Measurements from ENCODE around the gene SMYD3. TPM values are rescaled to one million over a fixed set of nuclear protein-coding genes. Genes with fewer than 3 reads are reported as not detected.
"Not testable (repeated sequence)": the region's sequence is repeated elsewhere in the genome, so short reads cannot be mapped to it uniquely, and the experiment has no call there.

The SMYD3 gene
- total RNA-seq, 4 donors from 2014 or later, result 33.7 to 105 (median 51.4) TPM

DNA sequence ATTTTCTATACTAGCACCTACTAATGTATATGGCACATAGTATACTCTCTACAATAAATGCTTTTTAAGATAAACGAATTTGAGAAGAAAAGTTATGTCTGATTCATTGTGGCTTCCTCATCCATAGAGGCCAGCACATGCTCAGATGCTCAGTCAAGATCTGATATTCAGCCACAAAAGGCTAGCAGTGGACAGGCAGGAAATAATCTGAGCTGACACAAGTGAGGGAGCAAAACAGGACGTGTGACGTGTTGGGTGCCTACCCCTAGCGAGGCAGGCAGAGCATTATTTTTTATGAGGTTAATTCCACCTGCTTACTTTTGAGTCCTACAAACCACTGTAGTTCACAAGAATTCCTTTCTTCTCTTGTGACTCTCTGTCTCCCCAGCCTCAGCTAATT, 550.9 kb downstream of the SMYD3 start:
- TF ChIP-seq, protein P1, sequence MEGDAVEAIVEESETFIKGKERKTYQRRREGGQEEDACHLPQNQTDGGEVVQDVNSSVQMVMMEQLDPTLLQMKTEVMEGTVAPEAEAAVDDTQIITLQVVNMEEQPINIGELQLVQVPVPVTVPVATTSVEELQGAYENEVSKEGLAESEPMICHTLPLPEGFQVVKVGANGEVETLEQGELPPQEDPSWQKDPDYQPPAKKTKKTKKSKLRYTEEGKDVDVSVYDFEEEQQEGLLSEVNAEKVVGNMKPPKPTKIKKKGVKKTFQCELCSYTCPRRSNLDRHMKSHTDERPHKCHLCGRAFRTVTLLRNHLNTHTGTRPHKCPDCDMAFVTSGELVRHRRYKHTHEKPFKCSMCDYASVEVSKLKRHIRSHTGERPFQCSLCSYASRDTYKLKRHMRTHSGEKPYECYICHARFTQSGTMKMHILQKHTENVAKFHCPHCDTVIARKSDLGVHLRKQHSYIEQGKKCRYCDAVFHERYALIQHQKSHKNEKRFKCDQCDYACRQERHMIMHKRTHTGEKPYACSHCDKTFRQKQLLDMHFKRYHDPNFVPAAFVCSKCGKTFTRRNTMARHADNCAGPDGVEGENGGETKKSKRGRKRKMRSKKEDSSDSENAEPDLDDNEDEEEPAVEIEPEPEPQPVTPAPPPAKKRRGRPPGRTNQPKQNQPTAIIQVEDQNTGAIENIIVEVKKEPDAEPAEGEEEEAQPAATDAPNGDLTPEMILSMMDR (IDR thresholded peaks at IDR 0.05), result no peak
- TF ChIP-seq POLR2A (IDR thresholded peaks at IDR 0.05), result no peak
- H3K9me3 ChIP-seq, result no peaks in the 10 kb centered on the region
- peak in 1 of 2 donors; percentile 10 for DNase-seq
- H3K36me3 ChIP-seq, result no peaks in the 10 kb centered on the region
- peaks cover 4 to 8% of the 10 kb centered on the region in 2 donors for H3K4me1 ChIP-seq
- no peaks in the 10 kb centered on the region for H3K27me3 ChIP-seq
- 73 to 76% methylated on average over 4 of the region's 4 CpGs for WGBS, 2 donors
- no peak overlapping the region for H3K27ac ChIP-seq
- no peak overlapping the region for H3K4me3 ChIP-seq (replicated peaks in 1 of 3)
- intact Hi-C loops (cut with DNase I), result no loop called here

DNA sequence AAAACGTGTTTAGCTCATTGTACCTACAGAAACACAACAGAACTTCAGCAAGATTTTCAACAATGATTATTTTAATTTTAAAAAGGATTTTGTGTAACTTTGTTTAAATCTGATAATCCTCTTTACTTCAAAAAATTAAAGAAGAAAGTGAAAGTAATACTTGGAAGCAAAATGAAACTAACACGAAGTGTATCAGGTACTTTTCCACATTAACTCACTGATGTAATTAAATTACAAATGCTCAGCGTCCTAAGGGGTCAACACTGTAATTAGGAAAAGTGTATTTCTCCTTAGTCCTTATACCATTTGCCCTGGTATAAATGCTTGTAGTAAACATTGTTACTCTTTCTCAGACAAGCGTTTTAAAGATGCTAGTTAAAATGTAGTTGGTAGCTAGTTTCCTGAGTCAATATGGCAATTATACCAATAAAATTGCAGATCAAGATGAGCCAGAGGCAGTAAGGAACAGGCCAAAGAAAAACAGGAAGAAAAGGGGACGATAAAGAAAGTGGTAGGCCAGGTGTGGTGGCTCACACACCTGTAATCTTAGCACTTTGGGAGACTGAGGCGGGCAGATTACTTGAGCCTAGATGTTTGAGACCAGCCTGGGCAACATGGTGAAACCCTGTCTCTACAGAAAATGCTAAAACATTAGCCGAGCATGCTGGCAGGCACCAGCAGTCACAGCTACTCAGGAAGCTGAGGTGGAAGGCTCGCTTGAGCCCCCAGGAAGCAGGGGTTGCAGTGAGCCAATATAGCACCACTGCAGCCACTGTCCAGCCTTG, 553.0 kb downstream of the SMYD3 start:
- intact Hi-C loops (cut with DNase I), result no loop called here
- Histone ChIP-seq H3K4me3 (replicated peaks in 1 of 3) (peak overlapping the region in 2 of 3 donors; percentile 3 to 4), H3K27me3 (no peaks in the 10 kb centered on the region), H3K27ac (peak overlapping the region; percentile 2 to 68 (median 26)), H3K9me3 (no peaks in the 10 kb centered on the region), H3K36me3 (no peaks in the 10 kb centered on the region), H3K4me1 (peaks cover 4 to 8% of the 10 kb centered on the region in 2 donors)
- no peak for TF ChIP-seq POLR2A (IDR thresholded peaks at IDR 0.05)
- TF ChIP-seq, protein P1 (IDR thresholded peaks at IDR 0.05), result no peak
- WGBS, 2 donors, result 41 to 59% methylated on average over 8 of the region's 8 CpGs
- DNase-seq, result no peak

DNA sequence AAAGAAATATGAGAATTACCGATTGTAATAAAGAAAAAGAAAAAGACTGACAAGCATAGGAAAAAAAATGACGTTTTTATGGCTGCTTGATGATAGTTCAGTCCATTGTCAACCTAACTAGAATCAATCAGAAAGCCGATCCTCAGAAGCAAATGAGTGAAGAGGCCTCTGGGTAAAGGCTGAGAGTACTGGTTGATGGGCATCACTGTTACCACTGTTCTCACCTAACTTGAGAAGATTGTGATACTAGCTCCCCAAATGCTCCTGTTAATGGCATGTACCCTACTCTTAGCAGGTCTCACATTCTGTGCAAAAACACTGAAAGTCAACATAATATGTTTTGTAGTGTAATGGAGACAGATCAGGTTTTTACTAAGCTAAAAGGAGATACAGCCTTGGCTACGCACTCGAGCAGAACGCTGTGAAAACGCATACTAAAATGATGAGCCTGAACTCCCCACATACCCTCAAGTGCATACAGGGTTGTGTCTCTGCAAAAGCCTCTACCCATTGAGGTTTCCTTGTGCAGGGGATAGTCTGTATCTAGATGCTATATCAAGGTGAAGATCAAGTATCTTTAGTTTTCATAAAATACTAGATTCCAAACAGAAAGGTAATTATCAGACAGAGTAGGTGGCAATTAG, 554.6 kb downstream of the SMYD3 start:
- no peaks in the 10 kb centered on the region for H3K36me3 ChIP-seq
- no peak for TF ChIP-seq POLR2A (IDR thresholded peaks at IDR 0.05)
- TF ChIP-seq, protein P1 (IDR thresholded peaks at IDR 0.05), result no peak
- intact Hi-C loops (cut with DNase I), result no loop called here
- no peak for DNase-seq
- WGBS, 2 donors, result 92 to 94% methylated on average over 7 of the region's 7 CpGs
- H3K27ac ChIP-seq, result peak overlapping the region in 1 of 3 donors; percentile 68
- H3K4me3 ChIP-seq (replicated peaks in 1 of 3), result no peak overlapping the region
- H3K9me3 ChIP-seq, result no peaks in the 10 kb centered on the region
- H3K4me1 ChIP-seq, result peaks cover 4 to 8% of the 10 kb centered on the region in 2 donors
- no peaks in the 10 kb centered on the region for H3K27me3 ChIP-seq

DNA sequence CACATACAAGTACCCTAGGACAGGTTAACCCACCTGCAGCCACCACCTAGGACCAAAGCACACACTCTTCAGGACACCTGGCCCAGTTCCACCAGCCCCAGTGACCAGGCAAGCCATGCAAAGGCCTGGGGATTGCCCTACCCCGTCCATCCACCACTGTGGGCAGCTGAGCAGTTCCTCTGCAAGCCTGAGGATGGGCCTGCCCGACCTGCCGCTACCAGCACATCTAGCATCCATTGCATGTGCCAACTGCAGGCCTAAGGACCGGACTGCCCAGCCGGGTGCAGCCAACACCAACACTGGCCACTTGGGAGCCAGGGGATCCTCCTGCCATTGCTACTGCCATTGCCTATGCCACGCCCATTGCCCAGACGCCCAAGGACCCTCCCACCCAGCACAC, 558.3 kb downstream of the SMYD3 start:
- 100% methylated on average over 3 to 7 of the region's 7 CpGs for WGBS, 2 donors
- H3K36me3 ChIP-seq, result no peaks in the 10 kb centered on the region
- peaks cover 4 to 8% of the 10 kb centered on the region in 2 donors for H3K4me1 ChIP-seq
- no peak for DNase-seq
- no peak overlapping the region for H3K4me3 ChIP-seq (replicated peaks in 1 of 3)
- intact Hi-C loops (cut with DNase I), result no loop called here
- no peaks in the 10 kb centered on the region for H3K27me3 ChIP-seq
- H3K9me3 ChIP-seq, result no peaks in the 10 kb centered on the region
- TF ChIP-seq POLR2A (IDR thresholded peaks at IDR 0.05), result no peak
- TF ChIP-seq, protein P1 (IDR thresholded peaks at IDR 0.05), result no peak
- H3K27ac ChIP-seq, result no peak overlapping the region

DNA sequence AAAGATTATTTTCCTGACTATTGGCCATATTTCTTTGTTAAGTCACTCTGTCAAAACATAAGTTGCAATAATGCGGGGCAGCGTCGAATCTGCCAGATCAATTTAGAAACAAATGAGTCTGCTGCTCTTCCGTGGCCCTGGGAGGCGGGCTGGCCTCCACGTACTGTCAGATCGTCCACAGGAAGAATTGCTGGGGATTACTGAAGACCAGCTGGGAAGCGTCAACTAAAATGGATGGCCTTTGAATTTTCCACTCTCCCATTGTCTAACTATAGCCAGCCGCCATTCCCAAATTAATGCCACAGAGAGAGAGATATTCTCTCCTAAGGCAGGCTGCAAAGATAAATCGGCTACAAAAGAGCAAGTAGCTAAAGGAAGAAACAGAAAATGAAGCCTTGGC, 560.2 kb downstream of the SMYD3 start:
- H3K27me3 ChIP-seq, result no peaks in the 10 kb centered on the region
- no peaks in the 10 kb centered on the region for H3K4me1 ChIP-seq
- H3K27ac ChIP-seq, result no peak overlapping the region
- no peak for TF ChIP-seq POLR2A (IDR thresholded peaks at IDR 0.05)
- TF ChIP-seq, protein P1 (IDR thresholded peaks at IDR 0.05), result no peak
- intact Hi-C loops (cut with DNase I), result no loop called here
- H3K4me3 ChIP-seq (replicated peaks in 1 of 3), result no peak overlapping the region
- H3K36me3 ChIP-seq, result no peaks in the 10 kb centered on the region
- no peak for DNase-seq
- 63 to 75% methylated on average over 10 of the region's 10 CpGs for WGBS, 2 donors
- H3K9me3 ChIP-seq, result no peaks in the 10 kb centered on the region

DNA sequence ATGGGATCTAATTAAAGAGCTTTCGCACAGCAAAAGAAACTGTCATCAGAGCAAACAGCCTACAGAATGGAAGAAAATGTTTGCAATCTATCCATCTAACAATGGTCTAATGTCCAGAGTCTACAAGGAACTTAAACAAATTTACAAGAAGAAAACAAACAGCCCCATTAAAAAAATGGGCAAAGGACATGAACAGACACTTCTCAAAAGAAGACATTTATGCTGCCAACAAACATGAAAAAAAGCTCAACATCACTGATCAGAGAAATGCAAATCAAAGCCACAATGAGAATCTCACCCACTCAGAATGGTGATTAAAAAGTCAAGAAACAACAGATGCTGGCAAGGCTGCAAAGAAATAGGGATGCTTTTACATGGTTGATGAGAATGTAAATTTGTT, 561.9 kb downstream of the SMYD3 start:
- H3K4me1 ChIP-seq; H3K4me3 ChIP-seq (replicated peaks in 1 of 3); H3K27me3 ChIP-seq; H3K9me3 ChIP-seq; DNase-seq; intact Hi-C loops (cut with DNase I); H3K36me3 ChIP-seq; H3K27ac ChIP-seq: not testable (repeated sequence)
- WGBS, 2 donors, result 95 to 96% methylated on average over 1 of the region's 1 CpG
